Esophagus squamous epithelium (tissue), 5 donors: ENCODE measurements around the gene NACC1. TPM values are rescaled to one million over a fixed set of nuclear protein-coding genes. Genes with fewer than 3 reads are reported as not detected.

Experiments
- DNase-seq: peaks from one replicate; lab custom pipeline; 2025; lab: John Stamatoyannopoulos, UW
- H3K27ac ChIP-seq, 4 donors: fragments of 200-600 bp; sonication (generic); one replicate each; pipeline ENCODE4 v1.5.1; 2016 to 2019; ENCODE audit warnings: mild to moderate bottlenecking in 1 of 4
- H3K27me3 ChIP-seq, 4 donors: fragments of 200-600 bp; sonication (generic); 1 replicate in 3 of 4; 2 replicates in 1 of 4; pipeline versions ENCODE4 v1.5.1 to v1.6.0; 2017 to 2021; ENCODE audit warnings: antibody characterized with exemption in 1 of 4
- H3K36me3 ChIP-seq, 3 donors: fragments of 200-600 bp; sonication (generic); one replicate each; pipeline ENCODE4 v1.5.1; 2016 to 2019
- H3K4me1 ChIP-seq, 3 donors: fragments of 200-600 bp; sonication (generic); one replicate each; pipeline ENCODE4 v1.5.1; 2017 to 2019
- H3K4me3 ChIP-seq, 4 donors: fragments of 200-600 bp; sonication (generic); 1 replicate in 3 of 4; 2 replicates in 1 of 4; pipeline ENCODE4 v1.5.1; 2016 to 2019; ENCODE audit warnings: mild to moderate bottlenecking in 2 of 4, moderate library complexity in 1 of 4
- H3K9me3 ChIP-seq, 3 donors: fragments of 200-600 bp; sonication (generic); one replicate each; pipeline ENCODE4 v1.5.1; 2016 to 2019
- CTCF ChIP-seq, 6 experiments: fragments of 450-650 bp in 4 of 6; fragments of 200-600 bp in 2 of 6; sonication (generic) in 2 of 6; IDR thresholded peaks; one replicate each; pipeline ENCODE4 v1.5.1; 2016 to 2019; ENCODE audit warnings: antibody characterized with exemption in 6 of 6, mild to moderate bottlenecking in 4 of 6, moderate library complexity in 4 of 6
- POLR2A ChIP-seq, 4 donors: fragments of 450-650 bp; IDR thresholded peaks; one replicate each; pipeline ENCODE4 v1.6.1; 2017; ENCODE audit warnings: antibody characterized with exemption in 4 of 4, mild to moderate bottlenecking in 4 of 4, moderate library complexity in 3 of 4
- WGBS, 2 donors: methylation state at CpG; one replicate each; pipeline ENCODE4 v1.1.5; 2018; 5-methylcytosine and 5-hydroxymethylcytosine counted together
- intact Hi-C: fragments of 100-400 bp; cut with DNase I; formaldehyde crosslinking; loops from one replicate; pipeline ENCODE4 v1.15.0; 2022
- total RNA-seq, 4 donors: library from RNA; depleted of rRNA; stranded (reverse); fragments of >200 nt; gene quantifications; one replicate each; pipeline ENCODE4 v1.1.0, GENCODE V29; 2016
- donor health status: DM: yes; HTN: yes; CAD: no.

NACC1 gene
- total RNA-seq, 4 donors from 2014 or later: 26.7 to 45.5 (median 37.1) TPM

GRCh38 chr19:13119627-13120026 is 1.6 kb downstream of the NACC1 start:
- no peaks in the 10 kb centered on the region for H3K27me3 ChIP-seq
- peaks cover 0 to 19% (median 0%) of the 10 kb centered on the region in 3 donors for H3K36me3 ChIP-seq
- TF ChIP-seq POLR2A (IDR thresholded peaks at IDR 0.05) (no peak), CTCF (IDR thresholded peaks at IDR 0.05) (no peak)
- no peaks in the 10 kb centered on the region for H3K9me3 ChIP-seq
- DNase-seq: no peak
- peak overlapping the region in 2 of 4 donors; percentile 98 to 99 for H3K4me3 ChIP-seq
- intact Hi-C loops: no loop called here
- peaks cover 33 to 60% (median 37%) of the 10 kb centered on the region in 3 donors for H3K4me1 ChIP-seq
- 49 to 68% methylated on average over 4 to 5 of the region's 8 CpGs for WGBS, 2 donors
- peak overlapping the region in 3 of 4 donors; percentile 86 to 90 (median 90) for H3K27ac ChIP-seq

- no peaks in the 10 kb centered on the region for H3K27me3 ChIP-seq
- no peaks in the 10 kb centered on the region for H3K9me3 ChIP-seq
- WGBS, 2 donors: 66 to 75% methylated on average over 3 to 9 of the region's 9 CpGs
- peaks cover 33 to 57% (median 37%) of the 10 kb centered on the region in 3 donors for H3K4me1 ChIP-seq
- intact Hi-C loops: no loop called here
- no peak for DNase-seq
- no peak overlapping the region for H3K27ac ChIP-seq
- TF ChIP-seq CTCF (IDR thresholded peaks at IDR 0.05) (no peak), POLR2A (IDR thresholded peaks at IDR 0.05) (no peak)
- peaks cover 0 to 19% (median 0%) of the 10 kb centered on the region in 3 donors for H3K36me3 ChIP-seq
- H3K4me3 ChIP-seq: no peak overlapping the region
Observed at GRCh38 chr19:13120031-13120430, 2.0 kb downstream of the NACC1 start.

GRCh38 chr19:13120817-13121216 is 2.8 kb downstream of the NACC1 start:
- DNase-seq: no peak
- intact Hi-C loops: no loop called here
- Histone ChIP-seq H3K36me3 (peaks cover 0 to 20% (median 0%) of the 10 kb centered on the region in 3 donors), H3K27me3 (no peaks in the 10 kb centered on the region), H3K4me1 (peaks cover 26 to 49% (median 31%) of the 10 kb centered on the region in 3 donors), H3K4me3 (no peak overlapping the region), H3K27ac (no peak overlapping the region), H3K9me3 (no peaks in the 10 kb centered on the region)
- WGBS, 2 donors: 66 to 75% methylated on average over 9 to 10 of the region's 10 CpGs
- TF ChIP-seq POLR2A (IDR thresholded peaks at IDR 0.05) (no peak), CTCF (IDR thresholded peaks at IDR 0.05) (no peak)

- TF ChIP-seq POLR2A (IDR thresholded peaks at IDR 0.05): no peak
- TF ChIP-seq CTCF (IDR thresholded peaks at IDR 0.05): no peak
- Histone ChIP-seq H3K9me3 (no peaks in the 10 kb centered on the region), H3K27ac (no peak overlapping the region), H3K27me3 (no peaks in the 10 kb centered on the region), H3K36me3 (peaks cover 0 to 29% (median 0%) of the 10 kb centered on the region in 3 donors), H3K4me1 (peaks cover 23 to 43% (median 26%) of the 10 kb centered on the region in 3 donors), H3K4me3 (no peak overlapping the region)
- intact Hi-C loops: no loop called here
- WGBS, 2 donors: 64 to 81% methylated on average over 9 to 15 of the region's 18 CpGs
- DNase-seq: no peak
Observed at GRCh38 chr19:13121551-13122274, 3.6 kb downstream of the NACC1 start.

- 88 to 96% methylated on average over 11 to 12 of the region's 13 CpGs for WGBS, 2 donors
- TF ChIP-seq CTCF (IDR thresholded peaks at IDR 0.05) (no peak), POLR2A (IDR thresholded peaks at IDR 0.05) (no peak)
- Histone ChIP-seq H3K36me3 (peaks cover 0 to 31% (median 0%) of the 10 kb centered on the region in 3 donors), H3K9me3 (no peaks in the 10 kb centered on the region), H3K27me3 (no peaks in the 10 kb centered on the region), H3K27ac (no peak overlapping the region), H3K4me1 (peaks cover 23 to 37% (median 23%) of the 10 kb centered on the region in 3 donors), H3K4me3 (no peak overlapping the region)
- no peak for DNase-seq
- intact Hi-C loops: no loop called here
Observed at GRCh38 chr19:13122275-13122878, 4.3 kb downstream of the NACC1 start.
